Activated T-cell treated with anti-CD3 and anti-CD28 coated beads, Interleukin-2, amount 50 U/mL, for 72 hours (primary cell): ENCODE measurements around the gene NTRK3. TPM values are rescaled to one million over a fixed set of nuclear protein-coding genes. Genes with fewer than 3 reads are reported as not detected.
A peak's percentile ranks its signal among the peaks of the same experiment; 100 is the strongest.

Experiments
- ATAC-seq, 2 donors: fragments of 150-1000 bp; cut with Tn5 transposase; replicated peaks in 1 of 2; 2 replicates each; pipeline ENCODE4 v1.10.0; 2021; ENCODE audit warnings: moderate library complexity in 2 of 2, mild to moderate bottlenecking in 1 of 2
- DNase-seq, 2 donors: peaks; one replicate each; pipeline ENCODE4 v3.0.0; 2021 to 2022; ENCODE audit warnings: mixed read lengths in 1 of 2
- H3K27ac Mint-ChIP-seq: one replicate; pipeline ENCODE4 v1.8.0; 2022; ENCODE audit warnings: mild to moderate bottlenecking, moderate library complexity, mixed read lengths
- H3K27me3 Mint-ChIP-seq: one replicate; pipeline ENCODE4 v1.8.0; 2022; ENCODE audit warnings: low read depth, mixed read lengths
- H3K36me3 Mint-ChIP-seq, 2 donors: one replicate each; pipeline ENCODE4 v1.8.0; 2022; ENCODE audit warnings: mixed read lengths in 2 of 2, mild to moderate bottlenecking in 1 of 2; ENCODE audit not compliant: insufficient read depth in 2 of 2
- H3K4me1 Mint-ChIP-seq: one replicate; pipeline ENCODE4 v1.8.0; 2022; ENCODE audit warnings: low read depth, mixed read lengths
- H3K4me3 Mint-ChIP-seq, 2 donors: one replicate each; pipeline ENCODE4 v1.8.0; 2022; ENCODE audit warnings: mild to moderate bottlenecking in 2 of 2, mixed read lengths in 2 of 2, moderate library complexity in 2 of 2
- H3K9me3 Mint-ChIP-seq, 2 donors: one replicate each; pipeline ENCODE4 v1.8.0; 2022; ENCODE audit warnings: mixed read lengths in 2 of 2
- total RNA-seq, 2 donors: library from RNA; stranded (reverse); gene quantifications; one replicate each; pipeline ENCODE4 v1.2.3, GENCODE V29; 2022

The NTRK3 gene
- total RNA-seq, 2 donors from 2014 or later = 4.2 to 8.9 TPM

DNA sequence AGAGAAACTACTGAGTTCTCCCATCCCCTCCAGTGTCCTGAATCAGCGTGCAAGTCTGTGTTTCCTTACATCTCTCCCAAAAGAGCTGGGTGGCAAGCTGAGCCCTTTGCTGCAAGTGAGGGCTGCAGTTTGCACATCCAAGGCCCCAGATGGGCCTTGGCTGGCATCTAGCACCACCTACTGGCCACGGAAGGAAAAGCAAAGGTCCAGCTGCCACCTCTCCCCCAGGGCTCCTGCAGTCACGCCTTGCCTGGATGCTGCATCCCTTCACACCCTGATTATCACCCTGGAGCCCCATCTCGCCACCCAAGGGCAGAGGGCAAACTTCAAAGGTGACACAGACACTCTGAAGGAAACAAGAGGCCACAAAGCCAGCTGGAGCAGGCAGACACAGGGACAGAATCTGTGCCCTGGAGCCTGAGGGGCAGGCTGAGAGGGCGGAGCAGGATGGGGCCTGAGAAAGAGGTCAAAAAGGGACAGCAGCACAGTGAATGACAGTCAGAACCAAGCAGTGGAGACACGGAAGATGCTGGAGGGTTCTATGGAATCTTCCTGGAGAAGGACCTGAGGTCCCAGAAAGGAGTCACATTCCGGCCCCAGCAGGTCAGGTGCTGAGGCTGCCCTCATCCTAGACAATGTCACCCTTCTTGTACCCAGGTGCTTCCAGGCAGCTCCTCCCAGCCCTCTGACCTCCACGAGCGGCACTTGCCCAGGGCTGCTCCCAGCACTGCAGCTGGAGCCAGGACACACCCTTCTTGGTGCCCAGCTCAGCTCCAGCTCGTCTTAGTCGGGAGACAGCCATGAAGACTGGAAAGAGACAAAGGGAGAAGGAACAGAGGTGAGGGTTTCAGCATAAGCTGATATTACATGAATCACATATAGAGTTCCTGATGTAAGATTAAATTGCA is 18.3 kb upstream of the NTRK3 start:
- H3K27ac Mint-ChIP-seq = no peak overlapping the region
- H3K4me3 Mint-ChIP-seq = no peak overlapping the region
- ATAC-seq (peak; percentile 65 to 72), DNase-seq (peak; percentile 70 to 77)
- no peaks in the 10 kb centered on the region for H3K36me3 Mint-ChIP-seq
- no peaks in the 10 kb centered on the region for H3K9me3 Mint-ChIP-seq
- peaks cover 30% of the 10 kb centered on the region for H3K27me3 Mint-ChIP-seq
- peaks cover 6% of the 10 kb centered on the region for H3K4me1 Mint-ChIP-seq

GRCh38 chr15:88272421-88272820 is 15.9 kb upstream of the NTRK3 start:
- H3K27me3 Mint-ChIP-seq = peaks cover 17% of the 10 kb centered on the region
- no peak for DNase-seq
- H3K27ac Mint-ChIP-seq = no peak overlapping the region
- no peaks in the 10 kb centered on the region for H3K4me1 Mint-ChIP-seq
- no peaks in the 10 kb centered on the region for H3K36me3 Mint-ChIP-seq
- H3K9me3 Mint-ChIP-seq = no peaks in the 10 kb centered on the region
- ATAC-seq = no peak
- no peak overlapping the region for H3K4me3 Mint-ChIP-seq

DNA sequence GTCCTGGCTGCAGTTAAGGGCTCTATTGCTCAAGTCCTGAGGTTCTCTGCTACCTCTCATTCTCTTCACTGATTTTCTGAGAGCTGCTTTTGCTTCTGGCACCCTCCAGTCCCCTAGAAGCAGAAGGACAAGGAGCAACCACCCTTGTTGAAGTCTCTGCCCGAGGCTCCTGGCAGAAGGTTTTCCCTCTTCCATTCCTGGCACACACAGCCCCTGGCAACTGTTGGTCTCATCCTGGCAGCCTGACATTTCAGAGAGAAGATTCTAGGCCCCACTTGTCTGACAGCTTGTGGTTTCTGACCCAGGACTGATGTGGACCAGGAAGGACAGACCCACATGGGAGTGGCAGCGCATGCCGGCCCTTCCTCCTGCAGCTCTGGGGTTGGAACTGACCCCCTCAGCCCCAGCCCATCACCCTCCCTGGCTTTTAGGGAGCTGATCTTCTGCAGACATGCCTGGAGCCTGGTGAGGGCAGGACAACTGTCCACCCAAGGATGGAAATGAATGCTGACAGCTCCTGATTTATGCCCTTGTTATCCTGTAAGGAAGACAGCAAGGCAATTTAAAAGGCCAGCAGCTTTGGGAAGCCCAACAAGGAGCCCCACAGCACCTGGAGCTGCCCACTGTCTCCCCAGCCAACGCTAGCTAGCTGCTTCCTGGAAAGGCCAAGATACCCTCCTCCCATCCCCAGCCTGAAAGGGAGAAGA is 13.0 kb upstream of the NTRK3 start:
- Mint-ChIP-seq H3K36me3 (no peaks in the 10 kb centered on the region), H3K9me3 (no peaks in the 10 kb centered on the region), H3K4me1 (no peaks in the 10 kb centered on the region), H3K27me3 (peaks cover 26% of the 10 kb centered on the region), H3K27ac (no peak overlapping the region), H3K4me3 (no peak overlapping the region)
- ATAC-seq = no peak
- DNase-seq = no peak

DNA sequence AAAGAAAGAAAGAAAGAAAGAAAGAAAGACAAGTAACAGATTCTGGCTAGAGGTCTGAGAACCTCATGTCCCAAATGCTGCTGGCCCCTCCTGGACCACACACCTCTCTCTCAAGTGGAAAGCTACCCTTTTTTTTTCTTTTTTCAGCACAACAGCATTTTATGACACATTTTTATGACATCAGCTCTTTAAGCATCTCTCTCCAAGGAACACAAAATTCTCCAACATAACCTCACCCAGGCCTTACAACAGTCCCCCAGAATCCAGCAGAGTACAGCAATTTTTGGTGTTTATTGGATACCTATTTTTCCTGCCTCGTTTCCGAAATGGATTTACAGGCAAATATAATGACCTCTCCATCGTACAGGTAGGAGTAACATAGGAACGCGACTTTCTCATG is 11.2 kb upstream of the NTRK3 start:
- H3K4me1 Mint-ChIP-seq = no peaks in the 10 kb centered on the region
- no peak for DNase-seq

GRCh38 chr15:88266170-88266569 is 9.6 kb upstream of the NTRK3 start:
- no peaks in the 10 kb centered on the region for H3K36me3 Mint-ChIP-seq
- DNase-seq (no peak), ATAC-seq (no peak)
- no peaks in the 10 kb centered on the region for H3K4me1 Mint-ChIP-seq
- no peak overlapping the region for H3K4me3 Mint-ChIP-seq
- H3K9me3 Mint-ChIP-seq = no peaks in the 10 kb centered on the region
- H3K27ac Mint-ChIP-seq = no peak overlapping the region
- H3K27me3 Mint-ChIP-seq = peaks cover 47% of the 10 kb centered on the region

More for the DNA sequence above, 11.2 kb upstream of the NTRK3 start:
- no peaks in the 10 kb centered on the region for H3K36me3 Mint-ChIP-seq
- H3K4me3 Mint-ChIP-seq = no peak overlapping the region
- no peak for ATAC-seq
- H3K9me3 Mint-ChIP-seq = no peaks in the 10 kb centered on the region
- peaks cover 39% of the 10 kb centered on the region for H3K27me3 Mint-ChIP-seq
- H3K27ac Mint-ChIP-seq = no peak overlapping the region

GRCh38 chr15:88264622-88265021 is 8.1 kb upstream of the NTRK3 start:
- ATAC-seq (no peak), DNase-seq (no peak)
- Mint-ChIP-seq H3K4me3 (no peak overlapping the region), H3K9me3 (no peaks in the 10 kb centered on the region), H3K27ac (no peak overlapping the region), H3K36me3 (no peaks in the 10 kb centered on the region), H3K4me1 (no peaks in the 10 kb centered on the region), H3K27me3 (peaks cover 48% of the 10 kb centered on the region)

GRCh38 chr15:88262064-88262463 is 5.5 kb upstream of the NTRK3 start:
- ATAC-seq (no peak), DNase-seq (no peak)
- peaks cover 15% of the 10 kb centered on the region for H3K4me1 Mint-ChIP-seq
- no peak overlapping the region for H3K27ac Mint-ChIP-seq
- no peak overlapping the region for H3K4me3 Mint-ChIP-seq
- H3K9me3 Mint-ChIP-seq = no peaks in the 10 kb centered on the region
- H3K36me3 Mint-ChIP-seq = no peaks in the 10 kb centered on the region
- H3K27me3 Mint-ChIP-seq = peaks cover 67% of the 10 kb centered on the region

GRCh38 chr15:88258093-88258641 is 1.6 kb upstream of the NTRK3 start:
- peak overlapping the region; percentile 85 to 93 for H3K4me3 Mint-ChIP-seq
- H3K36me3 Mint-ChIP-seq = peaks cover 0 to 2% of the 10 kb centered on the region in 2 donors
- no peaks in the 10 kb centered on the region for H3K9me3 Mint-ChIP-seq
- peak; percentile 26 to 29 for DNase-seq
- H3K27ac Mint-ChIP-seq = no peak overlapping the region
- peak in 1 of 2 donors; percentile 3 for ATAC-seq
- H3K4me1 Mint-ChIP-seq = peaks cover 33% of the 10 kb centered on the region
- peaks cover 75% of the 10 kb centered on the region for H3K27me3 Mint-ChIP-seq

GRCh38 chr15:88257311-88258092 is 963 bp upstream of the NTRK3 start:
- DNase-seq (peak; percentile 38 to 49), ATAC-seq (peak; percentile 76)
- no peak overlapping the region for H3K27ac Mint-ChIP-seq
- H3K4me3 Mint-ChIP-seq = peak overlapping the region; percentile 85 to 93
- H3K27me3 Mint-ChIP-seq = peaks cover 81% of the 10 kb centered on the region
- H3K4me1 Mint-ChIP-seq = peaks cover 33% of the 10 kb centered on the region
- no peaks in the 10 kb centered on the region for H3K9me3 Mint-ChIP-seq
- peaks cover 0 to 2% of the 10 kb centered on the region in 2 donors for H3K36me3 Mint-ChIP-seq

GRCh38 chr15:88255484-88256278 is 858 bp downstream of the NTRK3 start:
- peaks cover 33% of the 10 kb centered on the region for H3K4me1 Mint-ChIP-seq
- DNase-seq (peak; percentile 17 to 21), ATAC-seq (peak in 1 of 2 donors; percentile 26)
- peaks cover 0 to 2% of the 10 kb centered on the region in 2 donors for H3K36me3 Mint-ChIP-seq
- peaks cover 78% of the 10 kb centered on the region for H3K27me3 Mint-ChIP-seq
- H3K4me3 Mint-ChIP-seq = peak overlapping the region; percentile 75 to 78
- H3K9me3 Mint-ChIP-seq = no peaks in the 10 kb centered on the region
- no peak overlapping the region for H3K27ac Mint-ChIP-seq

DNA sequence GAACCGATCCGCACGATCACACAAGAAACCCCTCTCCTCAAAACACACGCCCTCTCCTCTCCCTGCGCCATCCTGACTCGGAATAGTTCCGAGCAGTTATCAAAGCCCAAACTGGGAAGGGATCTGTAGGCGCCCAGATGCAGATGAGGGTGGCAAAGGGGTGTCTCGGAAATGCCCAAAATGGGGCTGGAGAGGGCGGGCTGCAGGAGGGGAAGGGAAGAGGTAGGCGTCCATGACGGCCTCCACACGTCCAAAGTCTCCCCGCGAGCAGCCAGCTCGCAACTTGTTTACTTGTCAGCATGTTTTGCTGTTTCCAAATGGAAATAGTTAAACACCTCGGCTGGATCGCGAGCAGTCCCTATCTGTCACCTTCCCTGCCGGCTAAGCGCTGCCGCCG is 1.5 kb downstream of the NTRK3 start:
- ATAC-seq (no peak), DNase-seq (peak; percentile 8 to 12)
- Mint-ChIP-seq H3K4me1 (peaks cover 33% of the 10 kb centered on the region), H3K36me3 (peaks cover 0 to 2% of the 10 kb centered on the region in 2 donors), H3K27ac (no peak overlapping the region), H3K4me3 (peak overlapping the region; percentile 75 to 78), H3K9me3 (no peaks in the 10 kb centered on the region), H3K27me3 (peaks cover 72% of the 10 kb centered on the region)

DNA sequence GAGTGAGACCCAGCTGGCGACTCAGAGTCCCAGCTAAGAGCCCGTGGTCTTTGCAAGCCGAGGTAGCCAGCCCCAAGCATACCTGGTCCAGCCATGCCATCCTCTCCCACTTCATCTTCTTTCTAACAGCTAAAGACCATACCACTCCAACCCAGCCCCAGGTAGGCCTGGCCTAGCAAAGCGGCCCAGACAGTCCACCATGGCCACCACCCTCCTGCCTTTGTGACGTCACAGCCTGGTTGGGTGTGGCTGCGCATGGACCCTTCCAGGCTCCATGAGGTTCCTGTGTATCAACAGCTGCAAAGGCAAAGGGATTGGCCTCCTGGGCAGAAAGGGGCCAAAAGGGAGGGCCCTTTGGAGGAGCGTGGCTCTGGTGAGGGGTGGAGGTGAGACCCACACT is 4.1 kb downstream of the NTRK3 start:
- no peaks in the 10 kb centered on the region for H3K9me3 Mint-ChIP-seq
- DNase-seq (no peak), ATAC-seq (no peak)
- peaks cover 51% of the 10 kb centered on the region for H3K27me3 Mint-ChIP-seq
- H3K4me3 Mint-ChIP-seq = no peak overlapping the region
- H3K4me1 Mint-ChIP-seq = peaks cover 21% of the 10 kb centered on the region
- H3K36me3 Mint-ChIP-seq = peaks cover 0 to 2% of the 10 kb centered on the region in 2 donors
- H3K27ac Mint-ChIP-seq = no peak overlapping the region
